GM19035 (cell line): ENCODE results near the gene MAP7.
"Not testable (repeated sequence)": the region's sequence is repeated elsewhere in the genome, so short reads cannot be mapped to it uniquely, and the experiment has no call there.

Experiments used
- ATAC-seq: cut with Tn5 transposase; IDR thresholded peaks from one replicate; pipeline ENCODE4 v1.9.1; 2021; ENCODE audit not compliant: unreplicated experiment

Gene MAP7

GRCh38 chr6:136401236-136401635 is 149.0 kb downstream of the MAP7 start:
- not testable (repeated sequence) for ATAC-seq

GRCh38 chr6:136398453-136398852 is 151.8 kb downstream of the MAP7 start:
- no peak for ATAC-seq

GRCh38 chr6:136396908-136397307 is 153.3 kb downstream of the MAP7 start:
- ATAC-seq = no peak

- not testable (repeated sequence) for ATAC-seq
Observed at GRCh38 chr6:136390959-136391358, 159.3 kb downstream of the MAP7 start.

- ATAC-seq = no peak
Observed at GRCh38 chr6:136387316-136387715, 162.9 kb downstream of the MAP7 start.

- no peak for ATAC-seq
Observed at GRCh38 chr6:136383268-136383937, 166.8 kb downstream of the MAP7 start.

GRCh38 chr6:136382676-136383252 is 167.5 kb downstream of the MAP7 start:
- ATAC-seq = no peak

GRCh38 chr6:136378888-136379287 is 171.3 kb downstream of the MAP7 start:
- ATAC-seq = no peak

GRCh38 chr6:136375836-136376235 is 174.4 kb downstream of the MAP7 start:
- not testable (repeated sequence) for ATAC-seq

- ATAC-seq = no peak
Observed at GRCh38 chr6:136371959-136372358, 178.3 kb downstream of the MAP7 start.

GRCh38 chr6:136370988-136371728 is 179.1 kb downstream of the MAP7 start:
- no peak for ATAC-seq

GRCh38 chr6:136365776-136366354 is 184.4 kb downstream of the MAP7 start:
- no peak for ATAC-seq

- no peak for ATAC-seq
Observed at GRCh38 chr6:136362421-136363356, 187.5 kb downstream of the MAP7 start.

GRCh38 chr6:136361787-136362186 is 188.4 kb downstream of the MAP7 start:
- ATAC-seq = no peak

GRCh38 chr6:136360783-136361182 is 189.4 kb downstream of the MAP7 start:
- ATAC-seq = no peak

GRCh38 chr6:136359851-136360250 is 190.4 kb downstream of the MAP7 start:
- no peak for ATAC-seq

GRCh38 chr6:136351518-136352110 is 198.6 kb downstream of the MAP7 start:
- no peak for ATAC-seq

- ATAC-seq = no peak
Observed at GRCh38 chr6:136350914-136351313, 199.3 kb downstream of the MAP7 start.

GRCh38 chr6:136347847-136348246 is 202.4 kb downstream of the MAP7 start:
- ATAC-seq = no peak

GRCh38 chr6:136345145-136345544 is 205.1 kb downstream of the MAP7 start:
- ATAC-seq = no peak
